ENCODE data around the gene SLC2A1. TPM values are rescaled to one million over a fixed set of nuclear protein-coding genes. Genes with fewer than 3 reads are reported as not detected.

SLC2A1 gene
- total and polyA plus RNA-seq, 2 of the 13 experiments (the other 11 are each of a cell fraction or from before 2014, with no cell fraction given): 125 to 423 TPM

DNA sequence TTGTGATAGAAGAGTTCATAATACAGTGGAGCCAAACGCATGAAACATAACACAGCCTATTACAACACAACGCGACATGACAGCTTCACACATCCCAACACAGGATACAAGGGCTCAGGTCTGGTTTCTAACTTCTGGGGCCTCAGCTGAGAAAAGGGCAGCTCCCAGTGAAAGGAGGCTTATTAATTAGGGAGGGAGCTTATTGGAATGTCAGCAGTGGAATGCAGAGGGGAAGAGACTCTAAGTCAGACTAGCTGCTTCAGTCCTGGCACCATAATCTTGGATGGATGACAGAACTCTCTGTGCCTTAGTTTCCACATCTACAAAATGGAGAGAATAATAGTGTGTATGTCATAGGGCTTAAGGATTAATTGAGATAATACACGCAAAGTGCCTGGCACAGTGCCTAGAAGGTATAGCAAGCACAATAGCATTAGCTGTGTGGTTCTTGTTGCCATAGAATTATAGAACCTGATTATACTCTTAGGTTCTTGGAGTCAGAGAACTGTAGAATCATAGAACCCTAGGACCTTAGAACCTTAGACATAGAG lies 22.7 kb upstream of the SLC2A1 start:
- H3K27me3 ChIP-seq (ENCODE audit: control insufficient read depth in 1 of 2, insufficient read depth in 2 of 2, low read length in 2 of 2): no peaks in the 10 kb centered on the region
- H3K79me2 ChIP-seq (ENCODE audit: insufficient read depth, low read length): no peaks in the 10 kb centered on the region
- no peak overlapping the region for H3K9ac ChIP-seq (ENCODE audit: insufficient read depth, low read depth, low read length)
- POLR2A ChIA-PET: interaction anchor here (1.4 to 3.9 kb wide), 2 partner anchors 13 to 19 kb away, joined by 3 to 18 read pairs; no protein-coding TSS in a partner anchor
- in situ Hi-C loops (cut with HindIII; ENCODE audit: extremely low pct_ligation_motif_present, low pct_unique_long_range_greater_than_20kb) (no loop called here), intact Hi-C loops (cut with micrococcal nuclease; ENCODE audit: unreplicated experiment) (no loop called here)
- H3K27ac ChIP-seq (ENCODE audit: extremely low read length, insufficient read depth, low read length): no peak overlapping the region
- no peaks in the 10 kb centered on the region for H3K36me3 ChIP-seq (replicated peaks in 1 of 2; ENCODE audit: control insufficient read depth in 1 of 2, insufficient read depth in 2 of 2, low read length in 2 of 2)
- H3K4me1 ChIP-seq (ENCODE audit: insufficient read depth, low read length): peaks cover 34% of the 10 kb centered on the region
- FAIRE-seq (no peak), ATAC-seq (no peak), DNase-seq (ENCODE audit: low spot score) (no peak)
- peak overlapping the region; percentile 69; the same call in 1 of the 2 replicates for H3K4me2 ChIP-seq (ENCODE audit: low read depth, low read length)
- 56% methylated on average over 4 of the region's 4 CpGs for WGBS (ENCODE audit: low lambda C conversion rate)
- no peak overlapping the region for H2AFZ ChIP-seq (ENCODE audit: low read length)
- TF ChIP-seq ATAD3A (CRISPR knock-in tag; IDR thresholded peaks at IDR 0.05) (no peak), MLLT10 (CRISPR knock-in tag; IDR thresholded peaks at IDR 0.05) (no peak), SP1 (IDR thresholded peaks at IDR 0.05) (no peak), SP1 (CRISPR knock-in tag; IDR thresholded peaks at IDR 0.05) (no peak), RBM22 (optimal IDR thresholded peaks at IDR 0.05; ENCODE audit: low read length) (no peak)
- TF ChIP-seq, protein P1, sequence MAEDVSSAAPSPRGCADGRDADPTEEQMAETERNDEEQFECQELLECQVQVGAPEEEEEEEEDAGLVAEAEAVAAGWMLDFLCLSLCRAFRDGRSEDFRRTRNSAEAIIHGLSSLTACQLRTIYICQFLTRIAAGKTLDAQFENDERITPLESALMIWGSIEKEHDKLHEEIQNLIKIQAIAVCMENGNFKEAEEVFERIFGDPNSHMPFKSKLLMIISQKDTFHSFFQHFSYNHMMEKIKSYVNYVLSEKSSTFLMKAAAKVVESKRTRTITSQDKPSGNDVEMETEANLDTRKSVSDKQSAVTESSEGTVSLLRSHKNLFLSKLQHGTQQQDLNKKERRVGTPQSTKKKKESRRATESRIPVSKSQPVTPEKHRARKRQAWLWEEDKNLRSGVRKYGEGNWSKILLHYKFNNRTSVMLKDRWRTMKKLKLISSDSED (CRISPR knock-in tag; IDR thresholded peaks at IDR 0.05): no peak
- H3K4me3 ChIP-seq (replicated peaks in 1 of 3; ENCODE audit: insufficient read depth in 1 of 3, low read depth in 2 of 3, low read length in 3 of 3): no peak overlapping the region
- no peaks in the 10 kb centered on the region for H3K9me3 ChIP-seq (ENCODE audit: low read length)
- BruUV-seq (replicated peaks): no TSS peak
- no peaks in the 10 kb centered on the region for H4K20me1 ChIP-seq (ENCODE audit: insufficient read depth, low read length)
- CTCF ChIA-PET (ENCODE audit: low intra/inter-chr PET ratio, low total read pairs): no interaction called here
